HG03469 (cell line): ENCODE results near the gene CENPQ.
"Not testable (repeated sequence)": the region's sequence is repeated elsewhere in the genome, so short reads cannot be mapped to it uniquely, and the experiment has no call there.

Source experiments
- ATAC-seq: cut with Tn5 transposase; IDR thresholded peaks from one replicate; pipeline ENCODE4 v1.9.1; 2021; ENCODE audit warnings: mild to moderate bottlenecking, moderate library complexity, moderate number of reproducible peaks; ENCODE audit not compliant: unreplicated experiment

The CENPQ gene, protein sequence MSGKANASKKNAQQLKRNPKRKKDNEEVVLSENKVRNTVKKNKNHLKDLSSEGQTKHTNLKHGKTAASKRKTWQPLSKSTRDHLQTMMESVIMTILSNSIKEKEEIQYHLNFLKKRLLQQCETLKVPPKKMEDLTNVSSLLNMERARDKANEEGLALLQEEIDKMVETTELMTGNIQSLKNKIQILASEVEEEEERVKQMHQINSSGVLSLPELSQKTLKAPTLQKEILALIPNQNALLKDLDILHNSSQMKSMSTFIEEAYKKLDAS

DNA sequence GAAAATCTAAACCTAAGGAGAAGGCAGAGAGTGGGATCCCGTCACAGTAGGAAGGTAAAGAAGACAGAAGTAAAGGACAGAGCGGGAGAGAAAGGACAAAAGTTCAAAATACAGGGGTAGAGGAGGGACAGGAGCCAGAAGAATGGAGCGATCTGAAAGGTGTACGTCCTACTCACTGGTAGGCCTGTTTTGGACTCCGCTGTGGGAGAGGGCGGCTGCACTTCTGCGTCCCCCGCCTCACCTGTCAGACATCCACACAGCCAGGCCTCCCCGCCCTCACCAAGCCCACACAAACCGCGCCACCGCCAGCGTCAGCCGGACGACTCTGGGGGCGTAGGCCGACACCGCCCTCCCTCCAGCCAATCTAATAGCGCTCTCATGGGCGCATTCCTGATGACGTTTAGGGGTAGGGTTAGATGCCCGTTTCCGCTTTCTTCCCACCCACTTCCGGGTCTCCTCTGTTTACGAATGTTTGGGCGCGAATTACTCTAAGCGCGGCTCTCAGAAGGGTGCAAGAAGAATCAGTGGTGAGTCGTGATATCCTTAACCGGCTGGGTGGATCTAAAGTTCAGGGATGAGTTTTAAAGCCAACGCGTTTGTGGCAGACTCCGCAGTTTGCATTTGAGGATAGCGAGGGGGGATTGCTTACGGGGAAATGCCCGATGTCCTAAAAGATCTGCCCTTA, at the start of gene CENPQ, which contains the start of gene MMUT:
CENPQ (plus strand) TSS at position 444 of the 685 bp plus-strand sequence. CDS start 6,807 bp downstream, outside the sequence.
MMUT (minus strand) TSS at position 327 of the 685 bp plus-strand sequence. CDS start 3,787 bp downstream, outside the sequence.
- peak; percentile 93 for ATAC-seq

DNA sequence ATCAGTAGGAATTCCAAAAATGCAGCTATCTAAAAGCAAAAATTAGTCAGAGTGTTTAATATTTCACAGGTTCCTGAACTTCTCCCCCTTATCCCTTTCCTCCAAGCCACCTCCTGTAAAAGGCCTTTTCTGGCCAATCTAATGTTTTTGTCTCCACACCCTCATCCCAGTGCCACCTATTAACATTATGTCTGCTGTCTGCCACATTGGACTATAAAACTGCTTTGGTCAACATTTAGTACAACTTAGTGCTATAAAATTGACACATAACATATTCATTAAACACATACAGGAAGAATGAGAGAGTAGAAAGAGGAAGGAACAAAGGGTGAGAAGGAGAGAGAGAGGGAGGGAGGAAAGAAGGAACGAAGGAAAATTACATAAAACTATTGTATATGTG, 47.8 kb upstream of the CENPQ start:
- ATAC-seq = no peak

DNA sequence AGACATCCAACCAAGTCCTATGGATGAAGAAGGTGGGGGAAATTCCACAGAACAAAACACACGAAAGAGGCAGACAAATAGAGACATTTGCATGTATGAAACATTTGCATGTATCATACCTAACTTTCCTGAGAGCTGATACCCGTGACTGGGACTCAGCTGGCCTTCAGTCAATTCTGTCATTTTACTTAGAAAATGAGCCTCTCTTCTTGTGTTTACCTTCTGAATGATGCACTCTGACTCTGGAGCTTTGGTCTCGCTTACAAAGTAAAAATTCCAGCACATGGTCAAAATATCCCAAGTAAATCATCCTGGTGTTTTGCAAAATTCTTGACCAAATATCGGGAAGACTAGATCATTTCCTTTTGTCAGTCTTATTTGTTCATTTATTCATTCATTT, 47.0 kb upstream of the CENPQ start:
- no peak for ATAC-seq

DNA sequence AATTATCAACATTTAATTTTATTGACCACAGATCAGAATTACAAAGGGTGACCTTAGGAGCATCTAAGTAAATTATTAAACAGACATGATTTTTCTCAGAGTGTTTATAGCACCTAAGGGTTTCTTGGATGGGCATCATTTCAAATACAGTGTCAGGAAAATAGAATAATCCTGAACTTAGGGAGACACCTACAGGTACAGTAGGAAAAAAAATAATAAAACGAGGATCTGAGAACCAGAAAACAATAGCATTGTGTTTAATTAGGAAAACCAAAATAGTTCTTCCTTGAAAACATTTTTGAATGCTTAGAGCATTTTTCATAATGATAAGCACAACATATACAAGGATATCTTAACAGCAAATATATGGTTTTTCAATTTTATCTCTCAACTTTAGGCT, 39.4 kb upstream of the CENPQ start:
- no peak for ATAC-seq

DNA sequence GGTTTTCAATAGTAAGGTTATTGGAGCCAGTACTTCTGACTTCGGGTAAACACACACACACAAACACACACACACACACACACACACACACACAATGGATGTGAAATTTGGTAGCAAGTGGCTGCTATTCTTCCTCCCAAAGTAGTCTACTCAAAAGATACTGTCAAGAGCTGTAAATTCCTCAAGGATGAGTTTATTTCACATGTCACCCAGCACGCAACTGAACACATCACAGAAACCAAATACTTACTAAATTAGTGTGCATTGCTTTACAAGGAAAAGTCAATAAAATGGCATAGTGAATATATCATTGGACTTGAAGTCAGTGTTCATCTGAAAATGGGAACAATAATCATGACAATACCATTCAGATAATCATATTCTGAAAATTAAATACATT, 33.0 kb upstream of the CENPQ start:
- no peak for ATAC-seq

DNA sequence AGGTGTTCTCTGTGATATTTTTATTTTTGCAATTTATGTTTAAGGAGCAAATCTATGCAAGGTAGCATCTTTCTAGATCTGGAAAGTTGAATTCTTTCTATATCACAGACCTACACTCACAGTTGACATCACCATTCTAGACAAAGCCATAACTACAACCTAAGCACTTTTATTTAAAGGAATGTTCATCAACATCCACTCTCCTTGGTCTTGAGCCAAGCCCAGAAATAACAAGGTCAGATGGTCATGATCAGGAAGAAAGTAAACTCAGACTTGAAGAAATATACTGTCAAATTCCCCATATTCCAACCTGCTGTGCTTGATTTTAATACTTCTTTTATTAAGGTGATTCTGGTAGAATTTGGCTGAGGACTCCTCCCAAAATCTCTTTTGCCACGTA, 32.3 kb upstream of the CENPQ start:
- ATAC-seq = no peak

DNA sequence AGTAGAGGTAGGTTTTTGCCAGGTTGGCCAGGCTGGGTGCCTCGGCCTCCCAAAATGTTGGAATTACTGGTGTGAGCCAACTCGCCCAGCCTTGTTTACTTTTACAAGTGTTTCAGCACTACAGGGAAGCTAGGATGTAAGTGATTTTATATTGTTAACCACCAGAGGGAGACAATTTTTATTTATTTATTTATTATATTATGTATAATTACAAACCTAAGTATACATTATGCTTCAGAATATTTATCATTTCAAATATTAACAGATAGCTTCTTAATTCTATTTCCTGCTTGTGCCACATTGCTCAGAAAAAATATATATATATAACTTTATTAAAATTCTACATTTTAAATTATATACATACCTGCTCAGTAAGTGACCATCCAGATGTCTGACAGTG, 9.9 kb upstream of the CENPQ start:
- no peak for ATAC-seq

DNA sequence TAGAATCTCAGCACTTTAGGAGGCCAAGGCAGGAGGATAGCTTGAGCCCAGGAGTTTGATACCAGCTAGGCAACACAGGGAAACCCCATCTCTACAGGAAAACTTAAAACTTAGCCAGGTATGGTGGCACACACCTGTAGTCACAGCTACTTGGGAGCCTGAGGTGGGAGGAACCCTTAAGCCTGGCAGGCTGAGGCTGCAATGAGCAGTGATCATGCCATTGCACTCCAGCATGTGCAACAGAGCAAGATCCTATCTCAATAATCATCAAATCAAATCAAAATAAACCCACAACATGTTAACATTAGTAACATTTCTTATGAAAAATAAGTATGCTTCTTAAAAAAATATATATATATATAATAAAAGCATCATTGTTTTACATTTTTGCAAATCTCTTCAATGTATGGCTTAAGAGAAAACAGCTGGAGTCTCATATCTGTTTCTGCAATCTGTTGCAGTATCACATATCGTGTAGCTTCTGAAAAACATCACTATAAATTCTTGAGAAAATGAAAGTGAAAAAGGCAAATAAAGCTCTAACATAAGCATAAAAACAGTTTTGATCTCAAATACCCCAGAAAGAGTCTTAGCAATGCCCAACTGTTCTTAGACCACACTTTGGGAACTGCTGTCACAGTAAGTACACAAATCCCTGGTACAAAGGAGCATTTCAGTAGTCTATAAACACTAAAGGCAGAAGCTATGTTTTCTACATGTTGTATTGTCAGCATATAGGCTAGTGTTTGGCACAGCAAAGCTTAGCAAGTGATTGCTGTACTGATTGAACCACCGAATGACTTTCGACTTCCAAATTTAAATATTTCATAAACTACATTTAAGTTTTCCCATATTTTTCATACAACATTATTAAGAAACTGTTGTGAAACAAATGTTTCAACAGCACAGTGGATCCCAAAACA, 8.1 kb upstream of the CENPQ start:
- no peak for ATAC-seq

DNA sequence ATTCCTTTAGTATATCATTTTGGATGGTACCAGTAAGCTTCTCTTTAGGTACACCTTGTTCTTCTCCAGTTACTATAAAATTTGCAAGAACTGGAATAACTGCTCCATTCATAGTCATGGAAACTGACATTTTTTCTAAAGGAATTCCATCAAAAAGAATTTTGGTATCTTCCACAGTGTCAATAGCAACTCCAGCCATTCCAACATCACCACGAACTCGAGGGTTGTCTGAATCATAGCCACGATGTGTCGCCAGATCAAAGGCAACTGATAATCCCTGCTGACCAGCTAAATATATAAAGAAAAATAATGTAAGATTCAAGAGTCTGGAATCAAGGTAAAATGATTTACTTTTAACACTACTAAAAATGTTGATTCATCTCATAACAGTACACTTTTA, 5.4 kb upstream of the CENPQ start:
- ATAC-seq = no peak

DNA sequence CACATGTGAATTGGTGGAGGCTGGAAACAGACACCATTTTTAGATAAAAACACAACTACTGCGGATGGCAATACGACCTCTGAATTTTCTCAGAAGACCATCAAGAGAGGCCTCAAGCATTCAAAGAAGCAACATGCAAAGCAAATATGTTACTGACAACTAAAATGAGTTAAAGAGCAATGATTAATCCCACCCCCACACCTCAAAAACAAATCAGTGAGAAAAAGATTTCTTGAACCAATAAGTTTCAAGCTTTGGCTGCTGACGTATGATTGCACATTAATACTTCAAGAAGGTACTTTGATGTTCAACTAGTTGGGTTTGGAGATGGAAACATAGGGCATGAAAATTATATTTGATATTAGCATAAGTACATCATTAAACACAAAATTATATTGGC, 1.1 kb upstream of the CENPQ start:
- ATAC-seq = no peak

DNA sequence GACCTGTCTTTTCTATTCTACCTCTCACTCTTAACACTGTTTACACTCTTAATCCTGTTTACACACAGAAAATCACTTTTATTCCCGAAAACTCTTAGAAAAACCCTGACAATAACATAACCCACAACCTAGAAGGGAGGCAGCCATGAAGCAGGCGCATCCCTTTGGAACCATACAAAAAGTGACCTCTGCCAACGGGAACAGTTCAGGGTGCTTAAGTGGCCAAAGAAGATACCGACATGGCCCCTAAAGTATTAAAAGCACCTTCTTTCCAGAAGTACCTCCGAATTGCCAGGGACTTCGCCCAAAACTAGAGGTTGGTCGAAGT, 607 bp upstream of the CENPQ start:
- ATAC-seq = no peak

DNA sequence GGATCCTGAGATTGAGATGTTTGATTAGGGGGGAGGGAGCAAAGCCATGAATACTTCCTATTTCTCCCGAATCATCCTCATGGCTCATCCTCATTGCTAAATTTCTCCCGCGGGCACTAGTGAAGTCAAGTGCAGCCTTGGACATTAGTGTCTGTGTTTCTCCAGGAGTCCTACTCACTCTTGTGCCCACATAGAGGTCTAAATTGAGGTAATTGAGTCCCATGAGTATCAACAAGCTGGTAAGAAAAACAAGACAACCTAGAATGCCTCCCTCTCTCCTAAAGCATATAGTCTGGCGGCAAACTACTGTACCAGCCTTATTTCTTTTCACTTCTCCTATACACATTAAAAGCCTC, 420 bp downstream of the CENPQ start:
- no peak for ATAC-seq

DNA sequence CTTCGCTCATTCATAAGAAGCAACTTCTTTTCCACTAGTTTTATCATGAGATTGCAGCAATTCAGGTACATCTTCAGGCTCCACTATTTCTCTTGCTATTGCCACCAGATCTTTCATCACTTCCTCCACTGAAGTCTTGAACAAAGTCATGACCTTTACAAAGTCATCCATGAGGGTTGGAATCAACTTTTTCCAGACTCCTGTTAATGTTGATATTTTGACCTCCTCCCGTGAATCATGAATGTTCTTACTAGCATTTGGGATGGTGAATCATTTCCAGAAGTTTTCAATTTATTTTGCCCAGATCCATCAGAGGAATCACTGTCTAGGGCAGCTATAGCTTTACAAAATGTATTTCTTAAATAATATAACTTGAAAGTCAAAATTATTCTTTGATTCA, 1.5 kb downstream of the CENPQ start:
- no peak for ATAC-seq

DNA sequence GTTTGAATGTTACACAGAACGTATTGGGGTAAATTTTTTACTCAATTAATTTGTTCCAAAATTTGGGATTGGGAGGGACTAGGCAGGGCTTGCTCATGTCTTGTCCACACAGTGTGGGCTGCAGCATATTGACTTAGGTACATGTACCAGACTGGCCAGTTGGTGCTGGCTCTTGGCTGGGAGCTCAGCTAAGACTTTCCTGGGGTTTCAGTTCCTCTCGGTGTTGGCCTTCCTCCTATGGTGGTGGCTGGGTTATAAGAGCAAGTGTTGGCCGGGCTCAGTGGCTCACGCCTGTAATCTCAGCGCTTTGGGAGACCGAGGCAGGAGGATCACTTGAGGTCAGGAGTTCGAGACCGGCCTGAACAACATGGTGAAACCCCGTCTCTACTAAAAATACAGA, 4.9 kb downstream of the CENPQ start:
- no peak for ATAC-seq

DNA sequence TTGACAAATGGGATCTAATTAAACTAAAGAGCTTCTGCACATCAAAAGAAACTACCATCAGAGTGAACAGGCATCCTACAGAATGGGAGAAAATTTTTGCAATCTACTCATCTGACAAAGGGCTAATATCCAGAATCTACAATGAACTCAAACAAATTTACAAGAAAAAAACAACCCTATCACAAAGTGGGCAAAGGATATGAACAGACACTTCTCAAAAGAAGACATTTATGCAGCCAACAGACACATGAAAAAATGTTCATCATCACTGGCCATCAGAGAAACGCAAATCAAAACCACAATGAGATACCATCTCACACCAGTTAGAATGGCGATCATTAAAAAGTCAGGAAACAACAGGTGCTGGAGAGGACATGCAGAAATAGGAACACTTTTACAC, 13.4 kb downstream of the CENPQ start:
- ATAC-seq = not testable (repeated sequence)

DNA sequence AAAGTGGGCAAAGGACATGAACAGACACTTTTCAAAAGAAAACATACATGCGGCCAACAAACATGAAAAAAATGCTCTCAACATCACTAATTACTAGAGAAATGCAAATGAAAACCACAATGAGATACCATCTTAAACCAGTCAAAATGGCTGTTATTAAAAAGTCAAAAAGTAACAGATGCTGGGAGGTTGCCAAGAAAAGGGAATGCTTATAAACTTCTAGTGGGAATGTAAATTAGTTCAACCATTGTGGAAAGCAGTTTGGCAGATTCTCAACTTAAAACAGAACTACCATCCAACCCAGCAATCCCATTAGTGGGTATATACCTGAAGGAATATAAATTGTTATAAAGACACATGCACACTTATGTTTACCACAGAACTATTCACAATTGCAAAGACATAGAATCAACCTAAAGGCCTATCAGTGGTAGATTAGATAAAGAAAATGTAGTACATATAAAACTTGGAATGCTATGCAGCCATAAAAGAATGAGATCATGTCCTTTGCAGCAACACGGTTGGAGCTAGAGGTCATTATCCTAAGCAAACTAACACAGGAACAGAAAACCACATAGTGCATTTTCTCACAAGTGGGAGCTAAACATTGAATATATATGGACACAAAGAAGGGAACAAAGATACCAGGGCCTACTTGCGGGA, 16.3 kb downstream of the CENPQ start:
- ATAC-seq = no peak

DNA sequence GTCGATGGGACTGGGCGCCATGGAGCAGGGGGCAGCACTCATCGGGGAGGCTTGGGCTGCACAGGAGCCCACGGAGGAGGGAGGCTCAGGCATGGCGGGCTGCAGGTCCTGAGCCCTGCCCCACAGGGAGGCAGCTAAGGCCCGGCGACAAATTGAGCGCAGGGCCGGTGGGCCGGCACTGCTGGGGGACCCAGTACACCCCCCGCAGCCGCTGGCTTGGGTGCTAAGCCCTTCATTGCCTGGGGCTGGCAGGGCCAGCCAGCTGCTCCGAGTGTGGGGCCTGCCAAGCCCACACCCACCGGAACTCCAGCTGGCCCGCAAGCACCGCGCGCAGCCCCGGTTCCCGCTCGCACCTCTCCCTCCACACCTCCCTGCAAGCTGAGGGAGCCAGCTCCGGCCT, 18.7 kb downstream of the CENPQ start:
- not testable (repeated sequence) for ATAC-seq

DNA sequence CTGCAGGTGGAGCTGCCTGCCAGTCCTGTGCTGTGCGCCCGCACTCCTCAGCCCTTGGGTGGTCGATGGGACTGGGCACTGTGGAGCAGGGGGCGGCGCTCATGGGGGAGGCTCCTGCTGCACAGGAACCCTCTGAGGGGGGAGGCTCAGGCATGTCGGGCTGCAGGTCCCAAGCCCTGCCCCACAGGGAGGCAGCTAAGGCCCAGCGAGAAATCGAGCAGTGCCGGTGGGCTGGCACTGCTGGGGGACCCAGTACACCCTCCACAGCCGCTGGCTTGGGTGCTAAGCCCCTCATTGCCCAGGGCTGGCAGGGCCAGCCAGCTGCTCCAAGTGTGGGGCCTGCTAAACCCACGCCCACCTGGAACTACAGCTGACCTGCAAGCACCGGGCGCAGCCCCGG, 20.2 kb downstream of the CENPQ start:
- ATAC-seq = not testable (repeated sequence)

DNA sequence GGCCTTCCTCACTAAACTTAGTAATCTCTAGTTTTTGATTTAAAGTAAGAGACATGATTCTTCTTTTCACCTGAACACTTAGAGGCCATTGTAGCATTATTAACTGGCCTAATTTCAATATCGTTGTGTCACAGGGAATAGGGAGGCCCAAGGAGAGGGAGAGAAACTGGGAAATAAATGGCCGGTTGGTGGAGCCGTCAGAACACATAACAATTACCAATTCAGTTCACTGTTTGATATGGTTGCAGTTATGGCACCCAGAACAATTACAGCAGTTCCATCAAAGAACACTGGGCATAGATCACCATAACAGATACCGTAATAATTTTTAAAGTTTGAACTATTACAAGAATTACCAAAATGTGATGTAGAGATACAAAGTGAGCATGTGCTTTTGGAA, 27.5 kb downstream of the CENPQ start:
- no peak for ATAC-seq

DNA sequence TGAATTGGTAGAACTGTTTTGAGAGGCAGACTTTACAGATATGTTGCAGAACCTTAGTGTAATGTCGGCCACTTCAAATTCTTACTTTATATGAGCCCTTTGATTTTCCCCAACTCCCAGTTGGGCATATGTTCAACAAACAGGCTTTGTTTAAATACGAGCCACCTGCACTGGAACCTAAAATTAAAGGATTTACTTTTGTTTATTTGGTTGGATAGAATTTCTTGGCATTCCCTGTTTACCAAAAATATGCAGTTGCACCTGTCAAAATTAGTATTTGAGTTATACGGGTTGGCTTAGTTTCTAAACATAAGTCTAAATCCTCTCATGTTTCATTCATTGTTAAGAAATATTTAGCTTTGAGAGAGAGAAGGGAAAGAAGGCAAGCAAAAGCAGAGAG, 34.1 kb downstream of the CENPQ start:
- no peak for ATAC-seq

DNA sequence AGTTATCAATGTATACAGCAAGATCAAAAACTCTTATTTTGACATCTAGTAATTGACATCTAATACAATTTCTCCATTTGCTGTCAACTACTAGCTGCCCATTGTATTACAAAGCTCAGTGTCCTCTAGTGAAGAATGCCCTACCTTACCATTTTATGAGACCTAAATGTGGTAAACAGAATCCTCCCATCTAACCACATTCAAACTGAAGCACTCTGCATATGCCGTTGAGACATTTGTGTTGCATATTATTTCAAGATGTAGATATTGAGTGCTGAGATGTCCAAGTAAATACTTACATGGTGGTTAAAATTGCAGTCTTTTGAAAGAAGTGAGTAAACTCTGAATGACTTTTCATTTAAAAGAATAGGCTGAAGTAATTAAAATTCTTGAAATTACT, 36.0 kb downstream of the CENPQ start:
- no peak for ATAC-seq
